AG04450 (cell line): ENCODE data around the gene ZDHHC1. TPM values are rescaled to one million over a fixed set of nuclear protein-coding genes. Genes with fewer than 3 reads are reported as not detected.

Experiments used
- CTCF ChIA-PET: fragments of 300-600, 350-600 bp; formaldehyde crosslinking; extraction: SDS; loops from one replicate; lab custom pipeline; 2022; ENCODE audit warnings: antibody characterized with exemption, inconsistent platforms; lab: Charles Lee
- POLR2A ChIA-PET: fragments of 350-600 bp; formaldehyde crosslinking; extraction: SDS; loops from one replicate; lab custom pipeline; 2021; ENCODE audit warnings: antibody characterized with exemption, inconsistent platforms; lab: Yijun Ruan, JAX
- DNase-seq: peaks from one replicate; pipeline ENCODE4 v3.0.0-alpha.2; 2011; ENCODE audit warnings: low read depth, low spot score
- H3K27ac ChIP-seq: one replicate; pipeline ENCODE4 v1.5.1; 2012; ENCODE audit warnings: low read depth, low read length, control low read depth
- H3K27me3 ChIP-seq: one replicate; pipeline ENCODE4 v1.6.0; 2012; ENCODE audit warnings: low read length; ENCODE audit not compliant: control insufficient read depth, insufficient read depth
- H3K4me3 ChIP-seq: 2 replicates; pipeline ENCODE4 v1.5.1; 2011; ENCODE audit warnings: mild to moderate bottlenecking, low read depth, low read length, control low read depth
- H3K9me3 ChIP-seq: 2 replicates; pipeline ENCODE4 v1.5.1; 2012; ENCODE audit warnings: low read length; ENCODE audit not compliant: control insufficient read depth, insufficient read depth
- CTCF ChIP-seq: IDR thresholded peaks from 2 replicates; pipeline ENCODE4 v1.5.1; 2011; ENCODE audit warnings: low read depth, low read length, control low read depth, inconsistent platforms
- polyA plus RNA-seq: library from polyadenylated mRNA; depleted of rRNA; stranded (reverse); fragments of >200 nt; gene quantifications from 2 replicates; pipeline ENCODE4 v1.2.3, GENCODE V29; 2011

ZDHHC1 gene
- polyA plus RNA-seq, 1 experiment = 1.9 TPM

- H3K4me3 ChIP-seq = no peak overlapping the region
- TF ChIP-seq CTCF = no peak
- DNase-seq = no peak
- POLR2A ChIA-PET = no interaction called here
- H3K9me3 ChIP-seq = peaks cover 1% of the 10 kb centered on the region; the same call in 1 of the 2 replicates
- CTCF ChIA-PET = interaction anchor here (0.5 to 2.7 kb wide), 12 partner anchors 9 to 215 kb away, joined by 3 to 19 read pairs (median 3); partner anchors contain the start of gene ZDHHC1
- no peaks in the 10 kb centered on the region for H3K27me3 ChIP-seq
- H3K27ac ChIP-seq = no peak overlapping the region
These were observed 16.2 kb downstream of the ZDHHC1 start for GRCh38 chr16:67399749-67400704.

GRCh38 chr16:67399218-67399733 is 17.0 kb downstream of the ZDHHC1 start:
- CTCF ChIA-PET = interaction anchor here (0.5 to 2.7 kb wide), 12 partner anchors 9 to 214 kb away, joined by 3 to 19 read pairs (median 3); partner anchors contain the start of gene ZDHHC1

GRCh38 chr16:67398546-67399217 is 17.6 kb downstream of the ZDHHC1 start:
- ChIA-PET POLR2A (no interaction called here), CTCF (interaction anchor here (1.1 to 2.7 kb wide), 3 partner anchors 138 to 214 kb away, joined by 3 to 19 read pairs (median 3); no protein-coding TSS in a partner anchor)
- TF ChIP-seq CTCF = no peak

More at GRCh38 chr16:67399218-67399733, 17.0 kb downstream of the ZDHHC1 start:
- DNase-seq = no peak
- no peaks in the 10 kb centered on the region for H3K27me3 ChIP-seq
- no peak overlapping the region for H3K27ac ChIP-seq
- no peak overlapping the region for H3K4me3 ChIP-seq
- POLR2A ChIA-PET = no interaction called here
- TF ChIP-seq CTCF = peak; percentile 70
- H3K9me3 ChIP-seq = peaks cover 5% of the 10 kb centered on the region; the same call in 1 of the 2 replicates

GRCh38 chr16:67397812-67398545 is 18.3 kb downstream of the ZDHHC1 start:
- Histone ChIP-seq H3K9me3 (peaks cover 5% of the 10 kb centered on the region; the same call in 1 of the 2 replicates), H3K27ac (no peak overlapping the region), H3K27me3 (no peaks in the 10 kb centered on the region), H3K4me3 (no peak overlapping the region)
- POLR2A ChIA-PET = no interaction called here
- no peak for DNase-seq
- no peak for TF ChIP-seq CTCF
- CTCF ChIA-PET = interaction anchor here (2.7 kb wide), 1 partner anchor 137 kb away, joined by 19 read pairs; no protein-coding TSS in a partner anchor

More at GRCh38 chr16:67398546-67399217, 17.6 kb downstream of the ZDHHC1 start:
- H3K4me3 ChIP-seq = no peak overlapping the region
- no peak overlapping the region for H3K27ac ChIP-seq
- H3K9me3 ChIP-seq = peaks cover 5% of the 10 kb centered on the region; the same call in 1 of the 2 replicates
- no peak for DNase-seq
- no peaks in the 10 kb centered on the region for H3K27me3 ChIP-seq
